ENCODE data around the gene LHFPL6. TPM values are rescaled to one million over a fixed set of nuclear protein-coding genes. Genes with fewer than 3 reads are reported as not detected.

LHFPL6 gene
- total and polyA plus RNA-seq, 8 donors, result 1.8 to 13.4 (median 7.1) TPM

- no peaks in the 10 kb centered on the region for H3K9me3 ChIP-seq
- WGBS, 2 donors, result 84 to 92% methylated on average over 3 of the region's 3 CpGs
- H3K4me3 ChIP-seq, result no peak overlapping the region
- H3K27ac ChIP-seq, result no peak overlapping the region
- TF ChIP-seq CTCF (IDR thresholded peaks at IDR 0.05), result no peak
- H3K27me3 ChIP-seq, result no peaks in the 10 kb centered on the region
- H3K4me1 ChIP-seq, result no peaks in the 10 kb centered on the region
- intact Hi-C loops (cut with DNase I), result no loop called here
- no peak for FAIRE-seq
- no peak for DNase-seq
- no peak for ATAC-seq
- H3K36me3 ChIP-seq, result no peaks in the 10 kb centered on the region
Observed at GRCh38 chr13:39401756-39402155, 201.2 kb downstream of the LHFPL6 start.

GRCh38 chr13:39401046-39401705, 201.8 kb downstream of the LHFPL6 start:
- no peak for FAIRE-seq
- no peak for DNase-seq
- no peak overlapping the region for H3K4me3 ChIP-seq
- no peaks in the 10 kb centered on the region for H3K27me3 ChIP-seq
- no peaks in the 10 kb centered on the region for H3K4me1 ChIP-seq
- no peak for ATAC-seq
- 87 to 89% methylated on average over 4 of the region's 4 CpGs for WGBS, 2 donors
- no peak for TF ChIP-seq CTCF (IDR thresholded peaks at IDR 0.05)
- H3K36me3 ChIP-seq, result no peaks in the 10 kb centered on the region
- no peaks in the 10 kb centered on the region for H3K9me3 ChIP-seq
- no peak overlapping the region for H3K27ac ChIP-seq
- intact Hi-C loops (cut with DNase I), result no loop called here

- Histone ChIP-seq H3K27ac (no peak overlapping the region), H3K4me3 (no peak overlapping the region), H3K4me1 (no peaks in the 10 kb centered on the region), H3K9me3 (no peaks in the 10 kb centered on the region), H3K36me3 (no peaks in the 10 kb centered on the region), H3K27me3 (no peaks in the 10 kb centered on the region)
- ATAC-seq (no peak), FAIRE-seq (no peak), DNase-seq (no peak)
- no peak for TF ChIP-seq CTCF (IDR thresholded peaks at IDR 0.05)
- intact Hi-C loops (cut with DNase I), result no loop called here
Observed at GRCh38 chr13:39399102-39399501, 203.9 kb downstream of the LHFPL6 start.

- ATAC-seq, result no peak
Observed at GRCh38 chr13:39397896-39398265, 205.1 kb downstream of the LHFPL6 start.

More at GRCh38 chr13:39397896-39398265, 205.1 kb downstream of the LHFPL6 start:
- no peak for FAIRE-seq
- no peak overlapping the region for H3K4me3 ChIP-seq
- no peaks in the 10 kb centered on the region for H3K4me1 ChIP-seq
- no peak for TF ChIP-seq CTCF (IDR thresholded peaks at IDR 0.05)
- no peaks in the 10 kb centered on the region for H3K36me3 ChIP-seq
- no peaks in the 10 kb centered on the region for H3K9me3 ChIP-seq
- intact Hi-C loops (cut with DNase I), result no loop called here
- H3K27me3 ChIP-seq, result no peaks in the 10 kb centered on the region
- WGBS, 2 donors, result 71 to 75% methylated on average over 3 of the region's 3 CpGs
- H3K27ac ChIP-seq, result no peak overlapping the region
- no peak for DNase-seq
